Endothelial cell of umbilical vein (primary cell): Measurements from ENCODE around the gene LRRK1. TPM values are rescaled to one million over a fixed set of nuclear protein-coding genes. Genes with fewer than 3 reads are reported as not detected.

Experiments
- BruUV-seq: library from RNA; stranded (reverse); fragments of 400-500 nt; replicated peaks from 2 replicates; lab custom pipeline; 2021; lab: Mats Ljungman, UMichigan
- CTCF ChIA-PET: fragments of 300-600, 350-600 bp; sonication (Branson Sonifier 250); formaldehyde crosslinking; loops from one replicate; lab custom pipeline; 2021; ENCODE audit warnings: antibody characterized with exemption, inconsistent platforms; lab: Charles Lee
- POLR2A ChIA-PET: fragments of 300-600, 350-600 bp; sonication (Branson Sonifier 250); formaldehyde crosslinking; loops from one replicate; lab custom pipeline; 2021; ENCODE audit warnings: antibody characterized with exemption, inconsistent platforms; lab: Charles Lee
- DNase-seq: peaks from one replicate; pipeline ENCODE4 v3.0.0-alpha.2; 2011; ENCODE audit warnings: low read depth, low spot score
- FAIRE-seq: peaks from 2 replicates; lab custom pipeline; 2011; peaks lifted over from hg19 to GRCh38; lab: Jason Lieb, UNC
- H2AFZ ChIP-seq: 2 replicates; pipeline ENCODE4 v1.6.0; 2012; ENCODE audit warnings: low read depth, low read length, control low read depth, inconsistent platforms
- H3K27ac ChIP-seq: 2 replicates; pipeline ENCODE4 v1.5.1; 2011; ENCODE audit warnings: low read depth, mild to moderate bottlenecking, control low read depth, low read length, moderate library complexity; ENCODE audit not compliant: insufficient read depth
- H3K27me3 ChIP-seq, 2 experiments: 2 replicates each; pipeline versions ENCODE4 v1.6.0 to v1.6.1; 2011; ENCODE audit warnings: low read length in 2 of 2, mixed read lengths in 1 of 2; ENCODE audit not compliant: control insufficient read depth in 2 of 2, insufficient read depth in 2 of 2
- H3K36me3 ChIP-seq, 2 experiments: 2 replicates in 1 of 2; 3 replicates in 1 of 2; pipeline ENCODE4 v1.5.1; 2011; ENCODE audit warnings: low read length in 2 of 2, mild to moderate bottlenecking in 1 of 2, moderate library complexity in 1 of 2; ENCODE audit not compliant: control insufficient read depth in 2 of 2, insufficient read depth in 2 of 2; ENCODE audit errors: extremely low read depth in 1 of 2
- H3K4me1 ChIP-seq: 3 replicates; pipeline ENCODE4 v1.5.1; 2011; ENCODE audit warnings: mild to moderate bottlenecking, low read length; ENCODE audit not compliant: control insufficient read depth, insufficient read depth; ENCODE audit errors: extremely low read depth
- H3K4me2 ChIP-seq: 2 replicates; pipeline ENCODE4 v1.6.1; 2011; ENCODE audit warnings: low read length, control low read depth, mixed read lengths; ENCODE audit not compliant: insufficient read depth
- H3K4me3 ChIP-seq, 3 experiments: fragments of 200-600 bp in 1 of 3; sonication (generic), shearing (Covaris generic) in 1 of 3; replicated peaks in 1 of 3; 2 replicates each; pipeline ENCODE4 v1.5.1; 2011 to 2016; ENCODE audit warnings: control low read depth in 3 of 3, low read length in 3 of 3, mild to moderate bottlenecking in 2 of 3, inconsistent platforms in 1 of 3, low read depth in 1 of 3, moderate library complexity in 1 of 3; ENCODE audit not compliant: insufficient read depth in 1 of 3
- H3K79me2 ChIP-seq: 2 replicates; pipeline ENCODE4 v1.6.0; 2012; ENCODE audit warnings: low read length, inconsistent platforms; ENCODE audit not compliant: control insufficient read depth, insufficient read depth
- H3K9ac ChIP-seq: replicated peaks from 2 replicates; pipeline ENCODE3; 2011; ENCODE audit warnings: low read length, control low read depth; ENCODE audit not compliant: insufficient read depth; ENCODE audit errors: extremely low read depth
- H3K9me1 ChIP-seq: replicated peaks from 3 replicates; pipeline ENCODE4 v1.6.0; 2011; ENCODE audit warnings: mild to moderate bottlenecking, low read length; ENCODE audit not compliant: control insufficient read depth, insufficient read depth; ENCODE audit errors: extremely low read depth
- H3K9me3 ChIP-seq: replicated peaks from 2 replicates; pipeline ENCODE4 v1.5.1; 2012; ENCODE audit warnings: low read length, inconsistent platforms; ENCODE audit not compliant: control insufficient read depth, insufficient read depth
- H4K20me1 ChIP-seq: replicated peaks from 2 replicates; pipeline ENCODE3; 2011; ENCODE audit warnings: mild to moderate bottlenecking, low read length; ENCODE audit not compliant: control insufficient read depth, insufficient read depth; ENCODE audit errors: extremely low read depth
- CTCF ChIP-seq, 2 donors: IDR thresholded peaks; 1 replicate in 1 of 2; 2 replicates in 1 of 2; pipeline ENCODE4 v1.5.1; 2011; ENCODE audit warnings: low read length in 2 of 2, mild to moderate bottlenecking in 2 of 2, moderate library complexity in 2 of 2, control low read depth in 1 of 2, inconsistent platforms in 1 of 2, low read depth in 1 of 2; ENCODE audit not compliant: insufficient read depth in 1 of 2; ENCODE audit errors: extremely low read depth in 1 of 2
- EZH2 ChIP-seq: IDR thresholded peaks from 2 replicates; pipeline ENCODE4 v1.6.1; 2012; ENCODE audit warnings: borderline replicate concordance, low read depth, mild to moderate bottlenecking, moderate library complexity, low read length, inconsistent platforms; ENCODE audit not compliant: severe bottlenecking
- FOS ChIP-seq: IDR thresholded peaks from 2 replicates; pipeline ENCODE4 v1.6.1; 2011; ENCODE audit warnings: mild to moderate bottlenecking, low read length, moderate library complexity, borderline replicate concordance; ENCODE audit not compliant: insufficient read depth
- GATA2 ChIP-seq: IDR thresholded peaks from 2 replicates; pipeline ENCODE4 v1.7.0; 2011; ENCODE audit warnings: low read depth, mild to moderate bottlenecking, moderate library complexity, mixed read lengths, low read length; ENCODE audit not compliant: insufficient read length, insufficient read depth
- JUN ChIP-seq: IDR thresholded peaks from 2 replicates; pipeline ENCODE4 v1.6.1; 2011; ENCODE audit warnings: borderline replicate concordance, low read depth; ENCODE audit not compliant: insufficient read length, insufficient read depth
- MAX ChIP-seq: IDR thresholded peaks from 2 replicates; pipeline ENCODE4 v1.6.1; 2011; ENCODE audit not compliant: insufficient read depth, insufficient read length
- POLR2A ChIP-seq: IDR thresholded peaks from 2 replicates; pipeline ENCODE4 v1.6.1; 2012; ENCODE audit warnings: low read depth, mild to moderate bottlenecking, control low read depth, low read length
- POLR2AphosphoS5 ChIP-seq: IDR thresholded peaks from 2 replicates; pipeline ENCODE4 v1.6.1; 2012; ENCODE audit warnings: low read depth, mild to moderate bottlenecking, control low read depth, low read length, moderate library complexity; ENCODE audit not compliant: insufficient read depth
- dilution Hi-C: fragments of 300-500 bp; cut with MboI; formaldehyde crosslinking; loops from one replicate; pipeline ENCODE4 v1.15.0; 2019; ENCODE audit warnings: low sequenced_read_pairs; ENCODE audit not compliant: extremely low pct_ligation_motif_present
- intact Hi-C: fragments of 100-400 bp; cut with micrococcal nuclease; formaldehyde crosslinking; loops from one replicate; pipeline ENCODE4 v1.10.0; 2022
- polyA plus RNA-seq, 4 experiments: library from polyadenylated mRNA; depleted of rRNA in 3 of 4; stranded (reverse) in 3 of 4; unstranded in 1 of 4; fragments of >200 nt; gene quantifications; 2 replicates each; pipeline versions ENCODE4 v1.2.1 to v1.2.3, GENCODE V29; 2011 to 2012; ENCODE audit warnings: missing spikeins in 1 of 4
- total RNA-seq: library from RNA; stranded (reverse); gene quantifications from 2 replicates; pipeline ENCODE4 v1.2.3, GENCODE V29; 2021

The LRRK1 gene
- total and polyA plus RNA-seq, 2 donors (not counting 3 experiments of a cell fraction or from before 2014, with no cell fraction given) = 11.0 to 22.1 TPM

GRCh38 chr15:100988857-100989256 is 69.7 kb downstream of the LRRK1 start:
- no peak overlapping the region for H3K4me2 ChIP-seq
- no peaks in the 10 kb centered on the region for H3K9me3 ChIP-seq
- no peaks in the 10 kb centered on the region for H3K27me3 ChIP-seq
- peaks cover 0 to 2% of the 10 kb centered on the region in 2 experiments for H3K36me3 ChIP-seq
- no peak for DNase-seq
- intact Hi-C loops = no loop called here
- H3K9me1 ChIP-seq = no peaks in the 10 kb centered on the region
- no peaks in the 10 kb centered on the region for H4K20me1 ChIP-seq
- dilution Hi-C loops = no loop called here
- H3K27ac ChIP-seq = no peak overlapping the region
- POLR2A ChIA-PET = no interaction called here
- H3K4me1 ChIP-seq = no peaks in the 10 kb centered on the region
- no peak overlapping the region for H3K4me3 ChIP-seq
- no TSS peak for BruUV-seq
- no peak overlapping the region for H3K9ac ChIP-seq
- H2AFZ ChIP-seq = no peak overlapping the region
- TF ChIP-seq MAX = no peak
- TF ChIP-seq POLR2AphosphoS5 = no peak
- no peak for TF ChIP-seq GATA2
- TF ChIP-seq POLR2A = no peak
- no peak for TF ChIP-seq FOS
- no peak for TF ChIP-seq CTCF (IDR thresholded peaks at IDR 0.05; ENCODE audit: extremely low read depth in 1 of 2, insufficient read depth in 1 of 2, low read depth in 1 of 2, low read length in 2 of 2)
- no peak for TF ChIP-seq EZH2
- no peak for TF ChIP-seq JUN
- H3K79me2 ChIP-seq = no peaks in the 10 kb centered on the region
- CTCF ChIA-PET = no interaction called here
- FAIRE-seq = no peak
